ENCODE data around the gene COL4A1. TPM values are rescaled to one million over a fixed set of nuclear protein-coding genes. Genes with fewer than 3 reads are reported as not detected.
A peak's percentile ranks its signal among the peaks of the same experiment; 100 is the strongest.

COL4A1 gene
- total and polyA plus RNA-seq, 2 of the 13 experiments (the other 11 are each of a cell fraction or from before 2014, with no cell fraction given) = not detected

DNA sequence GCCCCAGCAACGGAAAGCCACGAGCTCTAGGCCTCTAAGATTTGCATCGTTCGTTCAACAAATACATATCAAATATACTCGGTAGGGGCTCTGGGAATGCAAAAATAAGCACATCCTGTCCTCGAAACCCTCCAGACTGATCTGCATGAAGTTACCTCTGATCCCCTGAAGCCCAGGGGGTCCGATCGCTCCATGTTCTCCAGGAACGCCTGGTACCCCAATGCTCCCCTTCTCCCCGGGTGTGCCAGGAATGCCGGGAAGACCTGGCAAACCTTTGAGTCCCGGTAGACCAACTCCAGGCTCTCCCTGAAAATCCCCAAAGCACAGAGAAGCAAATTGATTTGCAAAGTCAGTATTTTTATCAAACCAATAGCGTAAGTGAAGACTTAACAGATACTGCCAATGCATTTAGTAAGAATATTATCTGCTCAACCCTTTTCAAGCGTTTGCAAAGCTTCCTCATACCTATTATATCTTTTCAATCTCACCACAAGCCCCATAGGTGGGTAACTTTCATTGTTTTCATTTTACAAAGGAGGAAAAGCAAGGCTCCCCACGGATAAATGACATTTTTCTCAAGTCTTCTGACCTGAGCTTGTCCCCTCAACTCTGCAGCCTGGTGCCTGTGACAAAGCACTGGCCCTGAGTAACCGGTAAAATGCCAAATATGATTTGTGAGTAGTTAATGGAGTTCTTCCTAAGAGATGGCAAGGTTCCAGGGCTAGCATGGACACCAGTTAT is 127.7 kb downstream of the COL4A1 start:
- no peaks in the 10 kb centered on the region for H3K79me2 ChIP-seq (ENCODE audit: insufficient read depth, low read length)
- no peaks in the 10 kb centered on the region for H3K9me3 ChIP-seq (ENCODE audit: low read length)
- H3K36me3 ChIP-seq (replicated peaks in 1 of 2; ENCODE audit: control insufficient read depth in 1 of 2, insufficient read depth in 2 of 2, low read length in 2 of 2) = no peaks in the 10 kb centered on the region
- ChIA-PET POLR2A (no interaction called here), CTCF (ENCODE audit: low intra/inter-chr PET ratio, low total read pairs) (no interaction called here)
- WGBS (ENCODE audit: low lambda C conversion rate) = 40% methylated on average over 14 of the region's 16 CpGs
- ATAC-seq (no peak), DNase-seq (ENCODE audit: low spot score) (no peak), FAIRE-seq (no peak)
- BruUV-seq (replicated peaks) = no TSS peak
- no peak overlapping the region for H2AFZ ChIP-seq (ENCODE audit: low read length)
- no peak overlapping the region for H3K4me3 ChIP-seq (replicated peaks in 1 of 3; ENCODE audit: insufficient read depth in 1 of 3, low read depth in 2 of 3, low read length in 3 of 3)
- peaks cover 0 to 8% of the 10 kb centered on the region in 2 experiments; a peak in 2 of 5 replicates for H3K27me3 ChIP-seq (ENCODE audit: control insufficient read depth in 1 of 2, insufficient read depth in 2 of 2, low read length in 2 of 2)
- H3K9ac ChIP-seq (ENCODE audit: insufficient read depth, low read depth, low read length) = no peak overlapping the region
- intact Hi-C loops (cut with micrococcal nuclease; ENCODE audit: unreplicated experiment) (no loop called here), in situ Hi-C loops (cut with HindIII; ENCODE audit: extremely low pct_ligation_motif_present, low pct_unique_long_range_greater_than_20kb) (no loop called here)
- no peaks in the 10 kb centered on the region for H4K20me1 ChIP-seq (ENCODE audit: insufficient read depth, low read length)
- TF ChIP-seq, protein P1, sequence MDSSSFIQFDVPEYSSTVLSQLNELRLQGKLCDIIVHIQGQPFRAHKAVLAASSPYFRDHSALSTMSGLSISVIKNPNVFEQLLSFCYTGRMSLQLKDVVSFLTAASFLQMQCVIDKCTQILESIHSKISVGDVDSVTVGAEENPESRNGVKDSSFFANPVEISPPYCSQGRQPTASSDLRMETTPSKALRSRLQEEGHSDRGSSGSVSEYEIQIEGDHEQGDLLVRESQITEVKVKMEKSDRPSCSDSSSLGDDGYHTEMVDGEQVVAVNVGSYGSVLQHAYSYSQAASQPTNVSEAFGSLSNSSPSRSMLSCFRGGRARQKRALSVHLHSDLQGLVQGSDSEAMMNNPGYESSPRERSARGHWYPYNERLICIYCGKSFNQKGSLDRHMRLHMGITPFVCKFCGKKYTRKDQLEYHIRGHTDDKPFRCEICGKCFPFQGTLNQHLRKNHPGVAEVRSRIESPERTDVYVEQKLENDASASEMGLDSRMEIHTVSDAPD (CRISPR knock-in tag; IDR thresholded peaks at IDR 0.05) = no peak
- TF ChIP-seq ZNF552 (CRISPR knock-in tag; IDR thresholded peaks at IDR 0.05; ENCODE audit: borderline replicate concordance) (no peak), HOXD1 (CRISPR knock-in tag; IDR thresholded peaks at IDR 0.05) (no peak), ZNF619 (CRISPR knock-in tag; IDR thresholded peaks at IDR 0.05) (no peak), PRMT3 (CRISPR knock-in tag; IDR thresholded peaks at IDR 0.05; ENCODE audit: borderline replicate concordance, low read depth) (no peak)
- H3K4me2 ChIP-seq (ENCODE audit: low read depth, low read length) = no peak overlapping the region
- H3K27ac ChIP-seq (ENCODE audit: extremely low read length, insufficient read depth, low read length) = no peak overlapping the region
- no peaks in the 10 kb centered on the region for H3K4me1 ChIP-seq (ENCODE audit: insufficient read depth, low read length)

DNA sequence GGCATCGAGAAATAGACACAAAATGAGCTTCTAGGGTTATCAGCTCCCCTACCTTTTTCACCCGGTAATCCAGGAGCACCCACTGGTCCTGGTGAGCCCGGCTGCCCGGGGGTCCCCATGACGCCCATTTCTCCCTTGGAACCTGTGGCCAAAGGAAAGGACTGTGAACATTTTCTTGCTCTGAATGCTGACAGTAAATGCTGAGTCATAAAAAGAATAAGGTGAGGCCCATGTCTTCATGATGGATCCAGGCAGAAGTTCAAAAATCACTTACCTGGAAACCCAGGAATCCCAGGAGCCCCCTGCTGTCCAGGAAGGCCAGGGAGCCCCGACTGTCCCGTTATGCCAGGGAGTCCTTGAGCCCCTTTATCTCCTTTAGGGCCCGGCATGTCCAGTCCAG is 129.2 kb downstream of the COL4A1 start:
- no peak overlapping the region for H3K27ac ChIP-seq (ENCODE audit: extremely low read length, insufficient read depth, low read length)
- no peak overlapping the region for H2AFZ ChIP-seq (ENCODE audit: low read length)
- H3K79me2 ChIP-seq (ENCODE audit: insufficient read depth, low read length) = no peaks in the 10 kb centered on the region
- in situ Hi-C loops (cut with HindIII; ENCODE audit: extremely low pct_ligation_motif_present, low pct_unique_long_range_greater_than_20kb) (no loop called here), intact Hi-C loops (cut with micrococcal nuclease; ENCODE audit: unreplicated experiment) (no loop called here)
- no peaks in the 10 kb centered on the region for H3K36me3 ChIP-seq (replicated peaks in 1 of 2; ENCODE audit: control insufficient read depth in 1 of 2, insufficient read depth in 2 of 2, low read length in 2 of 2)
- peak; percentile 42 to 56; a peak in 2 of 4 replicates for TF ChIP-seq MAFK (conservative IDR thresholded peaks at IDR 0.05 in 1 of 2, IDR thresholded peaks at IDR 0.05 in 1 of 2; ENCODE audit: low read length in 2 of 2)
- peak; percentile 72 for TF ChIP-seq NFE2L2 (IDR thresholded peaks at IDR 0.05; ENCODE audit: low read length)
- TF ChIP-seq ZNF557 (CRISPR knock-in tag; IDR thresholded peaks at IDR 0.05) = no peak
- TF ChIP-seq NFIB (CRISPR knock-in tag; IDR thresholded peaks at IDR 0.05; ENCODE audit: borderline replicate concordance) = no peak
- TF ChIP-seq, protein P2, sequence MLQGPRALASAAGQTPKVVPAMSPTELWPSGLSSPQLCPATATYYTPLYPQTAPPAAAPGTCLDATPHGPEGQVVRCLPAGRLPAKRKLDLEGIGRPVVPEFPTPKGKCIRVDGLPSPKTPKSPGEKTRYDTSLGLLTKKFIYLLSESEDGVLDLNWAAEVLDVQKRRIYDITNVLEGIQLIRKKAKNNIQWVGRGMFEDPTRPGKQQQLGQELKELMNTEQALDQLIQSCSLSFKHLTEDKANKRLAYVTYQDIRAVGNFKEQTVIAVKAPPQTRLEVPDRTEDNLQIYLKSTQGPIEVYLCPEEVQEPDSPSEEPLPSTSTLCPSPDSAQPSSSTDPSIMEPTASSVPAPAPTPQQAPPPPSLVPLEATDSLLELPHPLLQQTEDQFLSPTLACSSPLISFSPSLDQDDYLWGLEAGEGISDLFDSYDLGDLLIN (CRISPR knock-in tag; IDR thresholded peaks at IDR 0.05; ENCODE audit: borderline replicate concordance) = no peak
- ChIA-PET CTCF (ENCODE audit: low intra/inter-chr PET ratio, low total read pairs) (no interaction called here), POLR2A (no interaction called here)
- no TSS peak for BruUV-seq (replicated peaks)
- H3K27me3 ChIP-seq (ENCODE audit: control insufficient read depth in 1 of 2, insufficient read depth in 2 of 2, low read length in 2 of 2) = peaks cover 0 to 8% of the 10 kb centered on the region in 2 experiments; a peak in 2 of 5 replicates
- no peak overlapping the region for H3K9ac ChIP-seq (ENCODE audit: insufficient read depth, low read depth, low read length)
- no peak overlapping the region for H3K4me3 ChIP-seq (replicated peaks in 1 of 3; ENCODE audit: insufficient read depth in 1 of 3, low read depth in 2 of 3, low read length in 3 of 3)
- no peaks in the 10 kb centered on the region for H3K9me3 ChIP-seq (ENCODE audit: low read length)
- no peaks in the 10 kb centered on the region for H4K20me1 ChIP-seq (ENCODE audit: insufficient read depth, low read length)
- FAIRE-seq = no peak
- DNase-seq (ENCODE audit: low spot score) = no peak
- WGBS (ENCODE audit: low lambda C conversion rate) = 28% methylated on average over 7 of the region's 8 CpGs
- no peak overlapping the region for H3K4me2 ChIP-seq (ENCODE audit: low read depth, low read length)
- no peak for ATAC-seq
- H3K4me1 ChIP-seq (ENCODE audit: insufficient read depth, low read length) = no peaks in the 10 kb centered on the region
